Measurements from ENCODE around the gene MACC1. TPM values are rescaled to one million over a fixed set of nuclear protein-coding genes. Genes with fewer than 3 reads are reported as not detected.

The MACC1 gene
- total and polyA plus RNA-seq, 2 donors (not counting 3 experiments of a cell fraction or from before 2014, with no cell fraction given) = not detected

DNA sequence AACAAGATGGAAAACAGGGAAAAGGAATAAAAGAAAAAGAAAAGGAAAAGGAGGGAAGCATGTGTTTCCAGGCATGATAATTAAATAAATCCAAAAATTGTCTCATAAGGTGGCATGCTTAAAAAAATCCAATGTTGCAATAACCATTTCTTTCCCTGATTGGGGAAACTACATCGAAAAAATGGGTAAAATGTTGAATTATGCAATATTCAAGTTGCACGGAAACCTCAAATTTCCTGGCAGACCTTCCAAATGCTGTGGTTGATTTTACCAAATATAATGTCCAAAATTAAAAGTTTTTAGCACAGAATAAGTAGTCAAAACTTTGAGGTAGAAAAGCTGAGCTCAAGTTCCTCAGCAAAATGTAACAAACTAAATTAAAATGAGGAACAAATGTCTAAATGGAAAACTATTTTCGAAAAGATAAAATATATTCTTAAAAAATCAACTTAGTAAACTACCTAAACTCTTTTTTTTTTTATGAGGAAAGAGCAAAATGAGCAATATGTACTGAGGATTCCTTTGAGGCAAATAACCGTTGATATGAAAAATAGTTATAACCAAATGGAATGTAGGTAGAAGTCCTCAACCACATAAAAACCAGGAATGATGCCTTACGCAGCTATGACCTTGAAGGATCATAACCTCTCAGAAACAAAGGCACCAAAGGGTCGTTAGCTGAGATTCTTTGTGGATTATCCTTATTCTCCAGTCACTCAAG lies 52.6 kb downstream of the MACC1 start:
- intact Hi-C loops (cut with micrococcal nuclease) = no loop called here
- no peak for FAIRE-seq
- no peaks in the 10 kb centered on the region for H3K27me3 ChIP-seq (ENCODE audit: control insufficient read depth in 2 of 2, insufficient read depth in 2 of 2, low read length in 2 of 2)

More for the DNA sequence above, 52.6 kb downstream of the MACC1 start:
- no peak overlapping the region for H3K4me2 ChIP-seq (ENCODE audit: insufficient read depth, low read length)
- no peaks in the 10 kb centered on the region for H3K9me1 ChIP-seq (replicated peaks; ENCODE audit: control insufficient read depth, extremely low read depth, insufficient read depth, low read length)
- H3K9ac ChIP-seq (replicated peaks; ENCODE audit: extremely low read depth, insufficient read depth, low read length) = no peak overlapping the region
- BruUV-seq (replicated peaks) = no TSS peak
- no peaks in the 10 kb centered on the region for H3K36me3 ChIP-seq (ENCODE audit: control insufficient read depth in 2 of 2, extremely low read depth in 1 of 2, insufficient read depth in 2 of 2, low read length in 2 of 2)
- no peaks in the 10 kb centered on the region for H3K79me2 ChIP-seq (ENCODE audit: control insufficient read depth, insufficient read depth, low read length)
- TF ChIP-seq CTCF (IDR thresholded peaks at IDR 0.05; ENCODE audit: extremely low read depth in 1 of 2, insufficient read depth in 1 of 2, low read depth in 1 of 2, low read length in 2 of 2) = no peak
- TF ChIP-seq MYC (IDR thresholded peaks at IDR 0.05; ENCODE audit: low read depth, low read length) = no peak
- TF ChIP-seq FOS (IDR thresholded peaks at IDR 0.05; ENCODE audit: borderline replicate concordance, insufficient read depth, low read length) = no peak
- TF ChIP-seq, protein P1, sequence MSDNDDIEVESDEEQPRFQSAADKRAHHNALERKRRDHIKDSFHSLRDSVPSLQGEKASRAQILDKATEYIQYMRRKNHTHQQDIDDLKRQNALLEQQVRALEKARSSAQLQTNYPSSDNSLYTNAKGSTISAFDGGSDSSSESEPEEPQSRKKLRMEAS (IDR thresholded peaks at IDR 0.05; ENCODE audit: insufficient read depth, insufficient read length) = no peak
- no peak for TF ChIP-seq POLR2AphosphoS5 (IDR thresholded peaks at IDR 0.05; ENCODE audit: insufficient read depth, low read depth, low read length)
- TF ChIP-seq POLR2A (IDR thresholded peaks at IDR 0.05; ENCODE audit: low read depth, low read length) = no peak
- no peak for TF ChIP-seq EZH2 (IDR thresholded peaks at IDR 0.05; ENCODE audit: borderline replicate concordance, low read depth, low read length, severe bottlenecking)
- no peak for TF ChIP-seq JUN (IDR thresholded peaks at IDR 0.05; ENCODE audit: borderline replicate concordance, insufficient read depth, insufficient read length, low read depth)
- no peak for TF ChIP-seq GATA2 (IDR thresholded peaks at IDR 0.05; ENCODE audit: insufficient read depth, insufficient read length, low read depth, low read length)
- dilution Hi-C loops (cut with MboI; ENCODE audit: extremely low pct_ligation_motif_present, low sequenced_read_pairs) = no loop called here
- no peaks in the 10 kb centered on the region for H4K20me1 ChIP-seq (replicated peaks; ENCODE audit: control insufficient read depth, extremely low read depth, insufficient read depth, low read length)
- no peaks in the 10 kb centered on the region for H3K4me1 ChIP-seq (ENCODE audit: control insufficient read depth, extremely low read depth, insufficient read depth, low read length)
- no peak for DNase-seq (ENCODE audit: low read depth, low spot score)
- no peaks in the 10 kb centered on the region for H3K9me3 ChIP-seq (replicated peaks; ENCODE audit: control insufficient read depth, insufficient read depth, low read length)
- no peak overlapping the region for H2AFZ ChIP-seq (ENCODE audit: low read depth, low read length)
- ChIA-PET POLR2A (no interaction called here), CTCF (interaction anchor here (1.1 kb wide), 1 partner anchor 434 kb away, joined by 3 read pairs; no protein-coding TSS in a partner anchor)
- no peak overlapping the region for H3K4me3 ChIP-seq (replicated peaks in 1 of 3; ENCODE audit: insufficient read depth in 1 of 3, low read depth in 1 of 3, low read length in 3 of 3)
- no peak overlapping the region for H3K27ac ChIP-seq (ENCODE audit: insufficient read depth, low read depth, low read length)
